Measurements from ENCODE around the gene SRRM5. TPM values are rescaled to one million over a fixed set of nuclear protein-coding genes. Genes with fewer than 3 reads are reported as not detected.

SRRM5 gene
- total and polyA plus RNA-seq, 2 of the 13 experiments (the other 11 are each of a cell fraction or from before 2014, with no cell fraction given) = 0.11 to 0.16 TPM

- Histone ChIP-seq H3K9ac (ENCODE audit: insufficient read depth, low read depth, low read length) (no peak overlapping the region), H3K36me3 (replicated peaks in 1 of 2; ENCODE audit: control insufficient read depth in 1 of 2, insufficient read depth in 2 of 2, low read length in 2 of 2) (peaks cover 16 to 19% of the 10 kb centered on the region in 2 experiments), H3K79me2 (ENCODE audit: insufficient read depth, low read length) (no peaks in the 10 kb centered on the region), H3K4me2 (ENCODE audit: low read depth, low read length) (no peak overlapping the region), H3K4me1 (ENCODE audit: insufficient read depth, low read length) (no peaks in the 10 kb centered on the region), H3K9me3 (ENCODE audit: low read length) (no peaks in the 10 kb centered on the region), H3K4me3 (replicated peaks in 1 of 3; ENCODE audit: insufficient read depth in 1 of 3, low read depth in 2 of 3, low read length in 3 of 3) (no peak overlapping the region), H3K27me3 (ENCODE audit: control insufficient read depth in 1 of 2, insufficient read depth in 2 of 2, low read length in 2 of 2) (no peaks in the 10 kb centered on the region), H4K20me1 (ENCODE audit: insufficient read depth, low read length) (no peaks in the 10 kb centered on the region), H3K27ac (ENCODE audit: extremely low read length, insufficient read depth, low read length) (no peak overlapping the region), H2AFZ (ENCODE audit: low read length) (no peak overlapping the region)
- peak; percentile 81 for TF ChIP-seq AGO2 (optimal IDR thresholded peaks at IDR 0.05; ENCODE audit: low read depth, low read length)
- no peak for TF ChIP-seq ZNF432 (CRISPR knock-in tag; IDR thresholded peaks at IDR 0.05; ENCODE audit: borderline replicate concordance)
- 0 out of 2 replicates have a peak, but pooled peaks have one; percentile 21 for TF ChIP-seq RBFOX2 (IDR thresholded peaks at IDR 0.05; ENCODE audit: low read depth, low read length)
- ChIA-PET CTCF (ENCODE audit: low intra/inter-chr PET ratio, low total read pairs) (no interaction called here), POLR2A (interaction anchor here (1.1 kb wide), 1 partner anchor 10 kb away, joined by 3 read pairs; no protein-coding TSS in a partner anchor)
- BruUV-seq (replicated peaks) = no TSS peak
- DNase-seq (ENCODE audit: low spot score) (no peak), ATAC-seq (no peak), FAIRE-seq (no peak)
- in situ Hi-C loops (cut with HindIII; ENCODE audit: extremely low pct_ligation_motif_present, low pct_unique_long_range_greater_than_20kb) = no loop called here
- intact Hi-C loops (cut with micrococcal nuclease; ENCODE audit: unreplicated experiment) = no loop called here
- 97% methylated on average over 15 of the region's 28 CpGs for WGBS (ENCODE audit: low lambda C conversion rate)
Measured at GRCh38 chr19:43607238-43608205, 4.4 kb upstream of the SRRM5 start.

- intact Hi-C loops (cut with micrococcal nuclease; ENCODE audit: unreplicated experiment) = no loop called here
- in situ Hi-C loops (cut with HindIII; ENCODE audit: extremely low pct_ligation_motif_present, low pct_unique_long_range_greater_than_20kb) = no loop called here
- ChIA-PET POLR2A (no interaction called here), CTCF (ENCODE audit: low intra/inter-chr PET ratio, low total read pairs) (no interaction called here)
- BruUV-seq (replicated peaks) = no TSS peak
- Histone ChIP-seq H3K4me2 (ENCODE audit: low read depth, low read length) (no peak overlapping the region), H3K27ac (ENCODE audit: extremely low read length, insufficient read depth, low read length) (no peak overlapping the region), H3K4me3 (replicated peaks in 1 of 3; ENCODE audit: insufficient read depth in 1 of 3, low read depth in 2 of 3, low read length in 3 of 3) (no peak overlapping the region), H3K4me1 (ENCODE audit: insufficient read depth, low read length) (no peaks in the 10 kb centered on the region), H3K36me3 (replicated peaks in 1 of 2; ENCODE audit: control insufficient read depth in 1 of 2, insufficient read depth in 2 of 2, low read length in 2 of 2) (peaks cover 19 to 32% of the 10 kb centered on the region in 2 experiments), H3K9ac (ENCODE audit: insufficient read depth, low read depth, low read length) (no peak overlapping the region), H4K20me1 (ENCODE audit: insufficient read depth, low read length) (no peaks in the 10 kb centered on the region), H2AFZ (ENCODE audit: low read length) (no peak overlapping the region), H3K79me2 (ENCODE audit: insufficient read depth, low read length) (no peaks in the 10 kb centered on the region), H3K27me3 (ENCODE audit: control insufficient read depth in 1 of 2, insufficient read depth in 2 of 2, low read length in 2 of 2) (no peaks in the 10 kb centered on the region), H3K9me3 (ENCODE audit: low read length) (no peaks in the 10 kb centered on the region)
- TF ChIP-seq HOXA9 (CRISPR knock-in tag; IDR thresholded peaks at IDR 0.05; ENCODE audit: borderline replicate concordance) = no peak
- TF ChIP-seq MTF1 (CRISPR knock-in tag; IDR thresholded peaks at IDR 0.05) = no peak
- TF ChIP-seq DMAP1 (CRISPR knock-in tag; IDR thresholded peaks at IDR 0.05) = no peak
- TF ChIP-seq ZBTB39 (CRISPR knock-in tag; IDR thresholded peaks at IDR 0.05) = no peak
- TF ChIP-seq NCOA5 (CRISPR knock-in tag; IDR thresholded peaks at IDR 0.05) = no peak
- no peak for TF ChIP-seq ZSCAN21 (CRISPR knock-in tag; IDR thresholded peaks at IDR 0.05; ENCODE audit: borderline replicate concordance)
- no peak for TF ChIP-seq SPEN (CRISPR knock-in tag; IDR thresholded peaks at IDR 0.05; ENCODE audit: low read depth)
- TF ChIP-seq GTF2F1 (IDR thresholded peaks at IDR 0.05; ENCODE audit: low read length) = no peak
- FAIRE-seq = no peak
- no peak for ATAC-seq
- WGBS (ENCODE audit: low lambda C conversion rate) = 82% methylated on average over 7 of the region's 7 CpGs
- no peak for DNase-seq (ENCODE audit: low spot score)
Measured at GRCh38 chr19:43609872-43610271, 2.0 kb upstream of the SRRM5 start.

Data from HepG2 (cell line).